Stimulated activated CD4-positive, alpha-beta T cell treated with anti-CD3 and anti-CD28 coated beads, Interleukin-4, amount 100 ng/mL, for 4 hours (primary cell): ENCODE measurements around the gene NME5.

Experiments
- DNase-seq, 2 experiments: peaks; one replicate each; pipeline ENCODE4 v3.0.0-alpha.2; 2020

NME5 gene

GRCh38 chr5:138129347-138129746, 9.9 kb downstream of the NME5 start:
- DNase-seq, result no peak

DNA sequence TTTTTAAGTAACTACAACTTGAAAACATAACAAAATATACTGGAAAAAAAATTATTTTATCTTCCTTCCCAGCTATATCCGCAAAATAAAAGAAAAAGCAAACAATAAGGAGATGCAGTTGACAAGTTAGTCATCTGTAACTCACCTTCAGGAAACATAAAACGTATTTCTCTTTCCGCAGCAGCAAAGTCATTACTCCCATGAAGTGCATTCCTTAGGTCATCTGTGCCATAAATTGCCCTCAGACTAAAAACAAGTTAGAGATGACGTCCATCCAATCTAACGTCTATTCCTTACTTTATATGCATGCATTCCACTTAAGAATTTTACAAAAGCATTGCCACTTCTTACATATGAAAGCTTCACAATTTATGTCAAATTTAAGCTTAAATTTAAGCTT, 10.9 kb downstream of the NME5 start:
- DNase-seq, result no peak

- no peak for DNase-seq
Measured at GRCh38 chr5:138115254-138115653, 24.0 kb downstream of the NME5 start.

GRCh38 chr5:138111937-138112336, 27.3 kb downstream of the NME5 start:
- DNase-seq, result no peak

- no peak for DNase-seq
Measured at GRCh38 chr5:138111181-138111580, 28.0 kb downstream of the NME5 start.

DNA sequence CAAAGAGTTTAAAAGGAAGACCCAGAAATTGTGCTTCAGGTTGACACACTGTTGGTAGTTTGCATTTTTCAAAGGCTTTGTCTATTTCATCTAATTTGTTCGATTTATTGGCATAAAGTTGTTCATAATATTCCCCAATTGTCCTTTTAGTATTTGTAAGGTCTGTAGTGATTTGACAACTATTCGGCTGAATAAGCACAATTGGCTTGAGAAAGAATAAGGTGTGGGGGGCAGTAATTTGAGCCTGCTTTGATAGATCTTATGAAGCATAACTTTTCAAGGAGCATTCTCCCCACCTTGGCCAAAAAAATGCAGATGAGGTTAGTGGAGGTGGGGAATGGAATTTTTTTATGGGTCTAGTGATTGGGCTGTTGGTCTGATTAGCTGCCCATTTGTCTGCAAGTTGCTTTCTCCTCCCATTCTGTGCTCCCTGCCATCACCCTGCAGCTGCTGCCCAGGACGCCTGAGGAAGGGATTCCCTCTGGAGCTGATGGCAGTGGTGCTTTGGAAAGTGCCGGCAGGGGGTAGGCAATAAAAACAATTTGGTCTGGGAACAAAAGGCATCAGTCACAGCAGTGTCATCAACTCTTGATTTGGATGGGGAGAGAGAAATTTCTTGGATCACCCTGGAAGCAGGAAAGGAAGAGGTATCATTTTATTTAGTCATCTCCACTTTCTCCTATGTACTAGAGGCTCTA, 28.8 kb downstream of the NME5 start:
- no peak for DNase-seq

- DNase-seq, result no peak
Measured at GRCh38 chr5:138109463-138110265, 29.6 kb downstream of the NME5 start.

- no peak for DNase-seq
Measured at GRCh38 chr5:138107213-138107612, 32.0 kb downstream of the NME5 start.

- no peak for DNase-seq
Measured at GRCh38 chr5:138105709-138106108, 33.5 kb downstream of the NME5 start.

DNA sequence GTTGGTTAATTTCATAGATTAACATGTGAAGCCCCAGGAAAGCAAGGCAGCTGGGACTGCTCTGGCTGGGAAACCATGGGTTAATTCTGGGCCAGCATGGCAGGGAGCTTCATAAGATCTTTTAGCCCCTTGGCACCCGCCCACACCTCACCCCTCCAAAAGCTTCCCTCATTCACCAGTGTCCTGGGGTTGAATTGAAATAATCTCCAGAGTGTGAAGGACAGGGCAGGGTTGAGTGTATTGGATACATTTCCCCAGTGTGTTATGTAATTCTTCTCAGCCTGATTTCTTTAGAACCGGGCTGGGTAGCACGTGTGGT, 36.0 kb downstream of the NME5 start:
- DNase-seq, result no peak

DNA sequence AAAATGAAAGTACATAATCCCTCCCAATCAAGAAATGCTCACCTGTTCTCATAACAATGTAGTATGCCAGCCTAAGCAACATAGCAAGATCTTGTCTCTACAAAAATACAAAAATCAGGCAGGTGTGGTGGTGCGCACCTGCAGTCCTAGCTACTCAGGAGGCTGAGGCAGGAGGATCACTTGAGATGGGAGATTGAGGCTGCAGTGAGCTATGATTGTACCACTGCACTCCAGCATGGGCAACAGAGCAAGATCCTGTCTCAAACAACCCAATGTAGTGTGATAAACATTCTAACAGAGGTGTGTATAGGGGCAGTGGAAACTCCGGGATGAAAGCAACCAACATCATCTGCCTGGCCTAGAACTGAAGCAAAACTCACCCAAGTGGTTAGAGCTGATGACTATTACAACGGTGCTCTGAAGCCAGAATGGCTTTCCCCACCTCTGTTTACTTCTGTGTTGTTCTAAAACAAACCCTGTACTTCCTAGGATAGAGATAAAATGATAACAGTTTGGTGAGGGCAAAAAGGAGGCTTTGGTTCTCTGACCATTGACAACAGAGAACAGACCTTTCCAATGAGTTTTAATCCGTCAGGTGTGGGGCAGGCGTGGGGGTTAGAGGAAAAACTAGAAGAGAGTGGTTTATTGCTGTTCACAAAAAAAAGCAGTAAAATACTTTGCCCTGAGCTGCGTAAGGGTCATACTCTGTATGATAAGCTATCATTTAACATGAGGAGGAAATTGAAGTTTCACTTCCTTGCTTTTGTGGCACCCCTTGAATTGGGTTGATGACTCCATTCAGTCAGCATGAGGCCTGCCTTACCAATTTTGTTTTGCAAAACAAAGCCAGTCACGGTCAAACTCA, 36.5 kb downstream of the NME5 start:
- DNase-seq, result no peak

DNA sequence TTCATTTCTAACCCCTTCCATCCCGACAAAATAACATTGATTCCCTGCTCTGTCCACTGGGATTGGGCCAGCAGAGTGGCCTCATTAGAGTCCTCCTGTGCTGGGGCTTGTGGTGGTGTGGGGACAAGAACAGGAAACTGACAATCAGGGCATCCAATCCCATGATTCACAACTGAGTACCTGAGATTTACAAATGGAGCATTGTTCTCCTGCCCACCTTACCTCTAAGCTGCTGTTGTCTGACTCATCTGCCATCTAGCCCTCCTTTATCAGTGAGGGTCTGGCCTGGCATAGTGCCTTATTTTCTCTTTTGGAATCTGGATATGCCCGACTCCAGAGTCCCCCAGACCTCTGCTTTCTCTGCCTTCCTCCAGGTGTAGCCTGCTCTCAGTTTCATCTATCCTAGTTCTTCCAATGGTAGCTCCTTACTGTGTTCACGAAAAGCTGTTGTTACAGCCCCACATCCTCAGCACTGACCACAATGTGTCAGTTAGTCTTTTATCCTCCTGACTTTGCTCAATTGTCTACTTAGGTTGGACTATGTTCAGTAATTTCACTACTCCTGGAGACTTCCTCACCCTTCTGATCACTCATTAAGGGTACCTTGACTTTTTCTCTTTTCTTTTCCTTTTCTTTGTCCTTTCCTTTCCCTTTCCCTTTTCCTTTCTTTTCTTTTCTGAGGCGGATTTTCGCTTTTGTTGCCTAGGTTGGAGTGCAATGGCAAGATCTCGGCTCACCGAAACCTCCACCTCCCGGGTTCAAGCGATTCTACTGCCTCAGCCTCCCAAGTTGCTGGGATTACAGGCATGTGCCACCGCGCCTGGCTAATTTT, 42.0 kb downstream of the NME5 start:
- DNase-seq, result no peak

DNA sequence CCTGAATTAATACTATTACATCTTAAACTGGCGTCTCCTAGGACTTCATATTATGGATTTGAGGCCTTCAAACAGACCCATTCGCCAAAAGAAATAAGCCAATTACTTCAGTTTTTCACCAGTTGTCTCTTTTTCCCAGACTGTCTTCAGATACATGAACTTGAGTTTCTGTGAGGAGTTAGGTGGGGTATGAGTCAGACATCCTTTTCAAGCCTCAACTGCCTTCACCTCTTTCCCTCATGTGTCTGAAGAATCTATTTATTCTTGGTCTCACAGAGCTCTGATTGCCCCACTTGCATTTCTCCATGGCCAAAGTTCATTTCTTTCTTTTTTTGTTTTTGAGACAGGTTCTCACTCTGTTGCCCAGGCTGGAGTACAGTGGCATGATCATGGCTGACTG, 42.9 kb downstream of the NME5 start:
- no peak for DNase-seq

- DNase-seq, result no peak
Measured at GRCh38 chr5:138095100-138095907, 43.9 kb downstream of the NME5 start.

GRCh38 chr5:138093036-138093435, 46.2 kb downstream of the NME5 start:
- no peak for DNase-seq

- DNase-seq, result no peak
Measured at GRCh38 chr5:138092301-138092700, 46.9 kb downstream of the NME5 start.

GRCh38 chr5:138091685-138092084, 47.5 kb downstream of the NME5 start:
- no peak for DNase-seq

- DNase-seq, result no peak
Measured at GRCh38 chr5:138083702-138084101, 55.5 kb downstream of the NME5 start, which contains the start of gene WNT8A. Gene WNT8A (plus strand): TSS chr5:138084033. CDS start chr5:138084128, 95 bp downstream.

GRCh38 chr5:138082033-138082432, 57.2 kb downstream of the NME5 start:
- DNase-seq, result no peak

GRCh38 chr5:138078006-138078643, 61.1 kb downstream of the NME5 start:
- DNase-seq, result no peak

GRCh38 chr5:138077064-138077696, 62.0 kb downstream of the NME5 start:
- peak; percentile 31 to 32 for DNase-seq
